ENCODE data around the gene RAB11FIP4. TPM values are rescaled to one million over a fixed set of nuclear protein-coding genes. Genes with fewer than 3 reads are reported as not detected.

RAB11FIP4 gene
- total and polyA plus RNA-seq, 9 of the 15 experiments (the other 6 are each of a cell fraction or from before 2014, with no cell fraction given) = 0.62 to 16.6 (median 8.9) TPM

DNA sequence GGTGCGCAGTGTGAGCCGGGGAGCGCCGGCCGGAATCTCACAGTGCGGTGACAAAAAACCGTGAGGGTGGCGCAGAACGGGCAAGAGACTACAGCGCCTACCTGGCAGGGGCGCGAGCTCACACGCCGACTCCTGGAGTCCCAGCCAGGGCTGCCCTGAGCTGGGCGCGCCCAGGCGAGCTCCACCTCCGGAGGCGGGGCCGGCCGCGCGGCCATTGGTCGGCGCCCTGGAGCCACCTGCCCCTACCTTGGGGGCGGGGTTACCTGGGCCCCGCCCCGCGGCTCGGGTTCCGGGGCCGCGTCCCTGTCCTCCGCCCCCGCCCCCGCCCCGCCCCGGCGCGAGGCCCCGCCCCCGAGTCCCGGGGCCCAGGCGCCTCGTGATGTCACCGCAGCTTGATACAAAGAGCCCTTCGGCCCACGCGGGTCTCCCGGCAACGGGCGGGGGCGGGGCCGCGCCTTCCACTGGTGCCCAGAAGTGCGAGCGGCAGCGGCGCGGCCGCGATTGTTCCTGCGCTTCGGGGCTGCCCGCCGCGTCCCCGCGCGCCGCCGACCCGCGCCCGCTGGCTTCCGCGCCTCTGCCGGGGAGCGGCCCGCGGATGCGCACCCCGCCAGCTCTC is 96.3 kb downstream of the RAB11FIP4 start (continued):
- TF ChIP-seq, protein P1, sequence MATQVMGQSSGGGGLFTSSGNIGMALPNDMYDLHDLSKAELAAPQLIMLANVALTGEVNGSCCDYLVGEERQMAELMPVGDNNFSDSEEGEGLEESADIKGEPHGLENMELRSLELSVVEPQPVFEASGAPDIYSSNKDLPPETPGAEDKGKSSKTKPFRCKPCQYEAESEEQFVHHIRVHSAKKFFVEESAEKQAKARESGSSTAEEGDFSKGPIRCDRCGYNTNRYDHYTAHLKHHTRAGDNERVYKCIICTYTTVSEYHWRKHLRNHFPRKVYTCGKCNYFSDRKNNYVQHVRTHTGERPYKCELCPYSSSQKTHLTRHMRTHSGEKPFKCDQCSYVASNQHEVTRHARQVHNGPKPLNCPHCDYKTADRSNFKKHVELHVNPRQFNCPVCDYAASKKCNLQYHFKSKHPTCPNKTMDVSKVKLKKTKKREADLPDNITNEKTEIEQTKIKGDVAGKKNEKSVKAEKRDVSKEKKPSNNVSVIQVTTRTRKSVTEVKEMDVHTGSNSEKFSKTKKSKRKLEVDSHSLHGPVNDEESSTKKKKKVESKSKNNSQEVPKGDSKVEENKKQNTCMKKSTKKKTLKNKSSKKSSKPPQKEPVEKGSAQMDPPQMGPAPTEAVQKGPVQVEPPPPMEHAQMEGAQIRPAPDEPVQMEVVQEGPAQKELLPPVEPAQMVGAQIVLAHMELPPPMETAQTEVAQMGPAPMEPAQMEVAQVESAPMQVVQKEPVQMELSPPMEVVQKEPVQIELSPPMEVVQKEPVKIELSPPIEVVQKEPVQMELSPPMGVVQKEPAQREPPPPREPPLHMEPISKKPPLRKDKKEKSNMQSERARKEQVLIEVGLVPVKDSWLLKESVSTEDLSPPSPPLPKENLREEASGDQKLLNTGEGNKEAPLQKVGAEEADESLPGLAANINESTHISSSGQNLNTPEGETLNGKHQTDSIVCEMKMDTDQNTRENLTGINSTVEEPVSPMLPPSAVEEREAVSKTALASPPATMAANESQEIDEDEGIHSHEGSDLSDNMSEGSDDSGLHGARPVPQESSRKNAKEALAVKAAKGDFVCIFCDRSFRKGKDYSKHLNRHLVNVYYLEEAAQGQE (IDR thresholded peaks at IDR 0.05; ENCODE audit: borderline replicate concordance) = peak; percentile 47
- TF ChIP-seq, protein P1 (CRISPR knock-in tag; IDR thresholded peaks at IDR 0.05; ENCODE audit: low read depth) = no peak
- TF ChIP-seq ZNF121 (CRISPR knock-in tag; conservative IDR thresholded peaks at IDR 0.05) = no peak
- peak; percentile 87 for TF ChIP-seq POLR2G (IDR thresholded peaks at IDR 0.05; ENCODE audit: low read depth, low read length)
- TF ChIP-seq YY1 (IDR thresholded peaks at IDR 0.05; ENCODE audit: borderline replicate concordance in 1 of 3, control insufficient read depth in 1 of 3, extremely low read depth in 1 of 3, insufficient read depth in 3 of 3, insufficient read length in 1 of 3, insufficient replicate concordance in 2 of 3, low read depth in 1 of 3, low read length in 2 of 3) = peak in 2 of 3 experiments; percentile 53 to 63
- TF ChIP-seq MYBL2 (IDR thresholded peaks at IDR 0.05; ENCODE audit: low read depth) = no peak
- TF ChIP-seq MYBL2 (CRISPR knock-in tag; IDR thresholded peaks at IDR 0.05; ENCODE audit: borderline replicate concordance) = no peak
- TF ChIP-seq MAZ (CRISPR knock-in tag; conservative IDR thresholded peaks at IDR 0.05 in 1 of 2, IDR thresholded peaks at IDR 0.05 in 1 of 2) = peak; percentile 31 to 36; a peak in 3 of 4 replicates
- peak; percentile 58; the same call in 1 of the 2 replicates for TF ChIP-seq MXI1 (IDR thresholded peaks at IDR 0.05; ENCODE audit: low read depth, low read length)
- peak; percentile 61; the same call in 1 of the 2 replicates for TF ChIP-seq ZEB2 (IDR thresholded peaks at IDR 0.05)
- TF ChIP-seq GABPB1 (CRISPR knock-in tag; IDR thresholded peaks at IDR 0.05) = no peak
- TF ChIP-seq, protein P2, sequence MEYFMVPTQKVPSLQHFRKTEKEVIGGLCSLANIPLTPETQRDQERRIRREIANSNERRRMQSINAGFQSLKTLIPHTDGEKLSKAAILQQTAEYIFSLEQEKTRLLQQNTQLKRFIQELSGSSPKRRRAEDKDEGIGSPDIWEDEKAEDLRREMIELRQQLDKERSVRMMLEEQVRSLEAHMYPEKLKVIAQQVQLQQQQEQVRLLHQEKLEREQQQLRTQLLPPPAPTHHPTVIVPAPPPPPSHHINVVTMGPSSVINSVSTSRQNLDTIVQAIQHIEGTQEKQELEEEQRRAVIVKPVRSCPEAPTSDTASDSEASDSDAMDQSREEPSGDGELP (CRISPR knock-in tag; IDR thresholded peaks at IDR 0.05; ENCODE audit: borderline replicate concordance) = peak; percentile 38; the same call in 1 of the 2 replicates
- TF ChIP-seq TAF1 (IDR thresholded peaks at IDR 0.05; ENCODE audit: control insufficient read depth, extremely low read depth, insufficient read depth, low read length, severe bottlenecking) = peak; percentile 47
- TF ChIP-seq RBBP5 (IDR thresholded peaks at IDR 0.05; ENCODE audit: borderline replicate concordance, insufficient read depth, low read length, poor library complexity, severe bottlenecking) = peak; percentile 36
- TF ChIP-seq CBX1 (IDR thresholded peaks at IDR 0.05; ENCODE audit: low read depth) = no peak

Data from K562 (cell line).